ENCODE data around the gene PANX2. TPM values are rescaled to one million over a fixed set of nuclear protein-coding genes. Genes with fewer than 3 reads are reported as not detected.
A peak's percentile ranks its signal among the peaks of the same experiment; 100 is the strongest.

PANX2 gene
- total and polyA plus RNA-seq, 2 of the 13 experiments (the other 11 are each of a cell fraction or from before 2014, with no cell fraction given) = 0.15 to 1.1 TPM

GRCh38 chr22:50139843-50140415 lies 30.6 kb upstream of the PANX2 start (continued):
- TF ChIP-seq KDM3A (CRISPR knock-in tag; IDR thresholded peaks at IDR 0.05; ENCODE audit: low read depth) = no peak
- TF ChIP-seq BHLHE40 (IDR thresholded peaks at IDR 0.05; ENCODE audit: low read length) = 0 out of 2 replicates have a peak, but pooled peaks have one; percentile 18
- TF ChIP-seq ZFP90 (CRISPR knock-in tag; IDR thresholded peaks at IDR 0.05; ENCODE audit: borderline replicate concordance) = no peak
- TF ChIP-seq, protein P1, sequence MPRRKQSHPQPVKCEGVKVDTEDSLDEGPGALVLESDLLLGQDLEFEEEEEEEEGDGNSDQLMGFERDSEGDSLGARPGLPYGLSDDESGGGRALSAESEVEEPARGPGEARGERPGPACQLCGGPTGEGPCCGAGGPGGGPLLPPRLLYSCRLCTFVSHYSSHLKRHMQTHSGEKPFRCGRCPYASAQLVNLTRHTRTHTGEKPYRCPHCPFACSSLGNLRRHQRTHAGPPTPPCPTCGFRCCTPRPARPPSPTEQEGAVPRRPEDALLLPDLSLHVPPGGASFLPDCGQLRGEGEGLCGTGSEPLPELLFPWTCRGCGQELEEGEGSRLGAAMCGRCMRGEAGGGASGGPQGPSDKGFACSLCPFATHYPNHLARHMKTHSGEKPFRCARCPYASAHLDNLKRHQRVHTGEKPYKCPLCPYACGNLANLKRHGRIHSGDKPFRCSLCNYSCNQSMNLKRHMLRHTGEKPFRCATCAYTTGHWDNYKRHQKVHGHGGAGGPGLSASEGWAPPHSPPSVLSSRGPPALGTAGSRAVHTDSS (CRISPR knock-in tag; conservative IDR thresholded peaks at IDR 0.05) = no peak
- 0 out of 2 replicates have a peak, but pooled peaks have one; percentile 23 for TF ChIP-seq DNMT3B (CRISPR knock-in tag; conservative IDR thresholded peaks at IDR 0.05)
- TF ChIP-seq TP53 (CRISPR knock-in tag; conservative IDR thresholded peaks at IDR 0.05) = no peak
- TF ChIP-seq MAFF (IDR thresholded peaks at IDR 0.05; ENCODE audit: low read depth, low read length) = peak; percentile 96
- no peak for TF ChIP-seq NR2C2 (CRISPR knock-in tag; IDR thresholded peaks at IDR 0.05; ENCODE audit: borderline replicate concordance)
- TF ChIP-seq CCDC6 (CRISPR knock-in tag; IDR thresholded peaks at IDR 0.05) = no peak
- no peak for TF ChIP-seq PHF8 (CRISPR knock-in tag; IDR thresholded peaks at IDR 0.05)
- TF ChIP-seq, protein P2, sequence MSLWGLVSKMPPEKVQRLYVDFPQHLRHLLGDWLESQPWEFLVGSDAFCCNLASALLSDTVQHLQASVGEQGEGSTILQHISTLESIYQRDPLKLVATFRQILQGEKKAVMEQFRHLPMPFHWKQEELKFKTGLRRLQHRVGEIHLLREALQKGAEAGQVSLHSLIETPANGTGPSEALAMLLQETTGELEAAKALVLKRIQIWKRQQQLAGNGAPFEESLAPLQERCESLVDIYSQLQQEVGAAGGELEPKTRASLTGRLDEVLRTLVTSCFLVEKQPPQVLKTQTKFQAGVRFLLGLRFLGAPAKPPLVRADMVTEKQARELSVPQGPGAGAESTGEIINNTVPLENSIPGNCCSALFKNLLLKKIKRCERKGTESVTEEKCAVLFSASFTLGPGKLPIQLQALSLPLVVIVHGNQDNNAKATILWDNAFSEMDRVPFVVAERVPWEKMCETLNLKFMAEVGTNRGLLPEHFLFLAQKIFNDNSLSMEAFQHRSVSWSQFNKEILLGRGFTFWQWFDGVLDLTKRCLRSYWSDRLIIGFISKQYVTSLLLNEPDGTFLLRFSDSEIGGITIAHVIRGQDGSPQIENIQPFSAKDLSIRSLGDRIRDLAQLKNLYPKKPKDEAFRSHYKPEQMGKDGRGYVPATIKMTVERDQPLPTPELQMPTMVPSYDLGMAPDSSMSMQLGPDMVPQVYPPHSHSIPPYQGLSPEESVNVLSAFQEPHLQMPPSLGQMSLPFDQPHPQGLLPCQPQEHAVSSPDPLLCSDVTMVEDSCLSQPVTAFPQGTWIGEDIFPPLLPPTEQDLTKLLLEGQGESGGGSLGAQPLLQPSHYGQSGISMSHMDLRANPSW (CRISPR knock-in tag; IDR thresholded peaks at IDR 0.05; ENCODE audit: borderline replicate concordance) = no peak
- no peak for TF ChIP-seq CHD2 (IDR thresholded peaks at IDR 0.05; ENCODE audit: low read depth, low read length)
- TF ChIP-seq PHF5A (CRISPR knock-in tag; IDR thresholded peaks at IDR 0.05; ENCODE audit: low read depth, unreplicated experiment) = no peak
- TF ChIP-seq, protein P3, sequence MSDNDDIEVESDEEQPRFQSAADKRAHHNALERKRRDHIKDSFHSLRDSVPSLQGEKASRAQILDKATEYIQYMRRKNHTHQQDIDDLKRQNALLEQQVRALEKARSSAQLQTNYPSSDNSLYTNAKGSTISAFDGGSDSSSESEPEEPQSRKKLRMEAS (IDR thresholded peaks at IDR 0.05) = peak; percentile 12; the same call in 1 of the 2 replicates
- TF ChIP-seq, protein P4, sequence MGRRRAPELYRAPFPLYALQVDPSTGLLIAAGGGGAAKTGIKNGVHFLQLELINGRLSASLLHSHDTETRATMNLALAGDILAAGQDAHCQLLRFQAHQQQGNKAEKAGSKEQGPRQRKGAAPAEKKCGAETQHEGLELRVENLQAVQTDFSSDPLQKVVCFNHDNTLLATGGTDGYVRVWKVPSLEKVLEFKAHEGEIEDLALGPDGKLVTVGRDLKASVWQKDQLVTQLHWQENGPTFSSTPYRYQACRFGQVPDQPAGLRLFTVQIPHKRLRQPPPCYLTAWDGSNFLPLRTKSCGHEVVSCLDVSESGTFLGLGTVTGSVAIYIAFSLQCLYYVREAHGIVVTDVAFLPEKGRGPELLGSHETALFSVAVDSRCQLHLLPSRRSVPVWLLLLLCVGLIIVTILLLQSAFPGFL (CRISPR knock-in tag; IDR thresholded peaks at IDR 0.05) = no peak
- TF ChIP-seq NFE2L2 (IDR thresholded peaks at IDR 0.05; ENCODE audit: low read length) = peak; percentile 99
- TF ChIP-seq ZNF552 (CRISPR knock-in tag; IDR thresholded peaks at IDR 0.05; ENCODE audit: borderline replicate concordance) = no peak
- TF ChIP-seq ZNF484 (CRISPR knock-in tag; IDR thresholded peaks at IDR 0.05; ENCODE audit: borderline replicate concordance, low read depth) = no peak
- TF ChIP-seq CREM (IDR thresholded peaks at IDR 0.05) = no peak
- no peak for TF ChIP-seq CREM (CRISPR knock-in tag; IDR thresholded peaks at IDR 0.05)
- TF ChIP-seq RXRB (CRISPR knock-in tag; IDR thresholded peaks at IDR 0.05; ENCODE audit: borderline replicate concordance) = no peak
- TF ChIP-seq SMYD3 (CRISPR knock-in tag; IDR thresholded peaks at IDR 0.05) = no peak
- TF ChIP-seq CEBPG (CRISPR knock-in tag; IDR thresholded peaks at IDR 0.05) = no peak
- TF ChIP-seq ZNF232 (CRISPR knock-in tag; IDR thresholded peaks at IDR 0.05; ENCODE audit: borderline replicate concordance) = no peak
- TF ChIP-seq KLF6 (CRISPR knock-in tag; IDR thresholded peaks at IDR 0.05) = no peak
- no peak for TF ChIP-seq GTF2F1 (IDR thresholded peaks at IDR 0.05; ENCODE audit: low read length)
- TF ChIP-seq SOX5 (CRISPR knock-in tag; IDR thresholded peaks at IDR 0.05; ENCODE audit: borderline replicate concordance) = peak; percentile 80; the same call in 1 of the 2 replicates

All from HepG2 (cell line).